ENCODE measurements around the gene PNRC1. TPM values are rescaled to one million over a fixed set of nuclear protein-coding genes. Genes with fewer than 3 reads are reported as not detected.
"Not testable (repeated sequence)": the region's sequence is repeated elsewhere in the genome, so short reads cannot be mapped to it uniquely, and the experiment has no call there.

Gene PNRC1
- total RNA-seq (100 to 1,000 TPM; 247 to 350 (median 316) TPM), polyA plus RNA-seq (10 to 100 TPM; 73.1 to 79.3 (median 79.1) TPM)
- long read RNA-seq, donor 1, transcript PNRC1-201 (2 exons, 2,065 nt): major isoform, 66 of 66 reads
- long read RNA-seq, donor 1, partial matches to known transcripts: 0 of 66 reads
- long read RNA-seq, donor 1, other reads (novel, unspliced or antisense): 0 of 66 reads
- long read RNA-seq, donor 2, transcript PNRC1-201 (2 exons, 2,065 nt): major isoform, 81 of 100 reads
- long read RNA-seq, donor 2, partial matches to known transcripts: 18 of 100 reads
- long read RNA-seq, donor 2, other reads (novel, unspliced or antisense): 0 of 100 reads

- intact Hi-C loops (cut with DNase I; ENCODE audit: low total_unique reads): loop anchor here (10.0 kb wide), 1 partner anchor 64 kb away; the partner anchor contains the start of gene PM20D2
Measured at GRCh38 chr6:89080281-89081128, at the start of gene PNRC1. TSS of gene PNRC1 (plus strand) at chr6:89080751. CDS start at chr6:89080895, 144 bp downstream.

GRCh38 chr6:89032599-89032998, 48.0 kb upstream of the PNRC1 start:
- TF ChIP-seq CTCF (IDR thresholded peaks at IDR 0.05 in 8 of 11, conservative IDR thresholded peaks at IDR 0.05 in 3 of 11) (peak in 4 of 11 experiments; percentile 15 to 32 (median 18)), POLR2AphosphoS5 (IDR thresholded peaks at IDR 0.05) (no peak)
- Histone ChIP-seq H3K4me1 (peaks cover 0 to 47% (median 22%) of the 10 kb centered on the region in 6 donors), H3K27me3 (replicated peaks in 1 of 7) (no peaks in the 10 kb centered on the region), H3K9me3 (peaks cover 0 to 12% (median 8%) of the 10 kb centered on the region in 8 donors), H3K4me3 (no peak overlapping the region), H3K36me3 (no peaks in the 10 kb centered on the region), H3K27ac (no peak overlapping the region)
- no peak for DNase-seq
- 55 to 63% (median 58%) methylated on average over 2 of the region's 2 CpGs for WGBS, 5 donors
- intact Hi-C loops (cut with DNase I; ENCODE audit: low total_unique reads): no loop called here

More at GRCh38 chr6:89080281-89081128, at the start of gene PNRC1:
- whole genome bisulfite sequencing, 5 donors: 0 to 1% (median 1%) methylated on average over 56 to 63 of the region's 63 CpGs
- Histone ChIP-seq H3K36me3 (peaks cover 0 to 30% (median 22%) of the 10 kb centered on the region in 6 donors), H3K4me3 (peak within 1 kb of the TSS; percentile 66 to 93 (median 82)), H3K4me1 (peaks cover 21 to 54% (median 40%) of the 10 kb centered on the region in 6 donors), H3K27ac (peak within 1 kb of the TSS; percentile 99 to 100 (median 100)), H3K27me3 (replicated peaks in 1 of 7) (no peaks in the 10 kb centered on the region), H3K9me3 (no peaks in the 10 kb centered on the region)
- DNase-seq: peak; percentile 100
- TF ChIP-seq POLR2AphosphoS5 (IDR thresholded peaks at IDR 0.05) (peak; percentile 100), POLR2A (IDR thresholded peaks at IDR 0.05) (peak; percentile 99 to 100 (median 99)), CTCF (IDR thresholded peaks at IDR 0.05 in 8 of 11, conservative IDR thresholded peaks at IDR 0.05 in 3 of 11) (peak in 3 of 11 experiments; percentile 9 to 34 (median 32))

- no peak overlapping the region for H3K4me3 ChIP-seq
- H3K9me3 ChIP-seq: peaks cover 0 to 21% (median 17%) of the 10 kb centered on the region in 8 donors
- H3K36me3 ChIP-seq: no peaks in the 10 kb centered on the region
- no peak for DNase-seq
- H3K27me3 ChIP-seq (replicated peaks in 1 of 7): no peaks in the 10 kb centered on the region
- intact Hi-C loops (cut with DNase I; ENCODE audit: low total_unique reads): no loop called here
- peaks cover 0 to 47% (median 22%) of the 10 kb centered on the region in 6 donors for H3K4me1 ChIP-seq
- WGBS, 5 donors: 47 to 78% (median 74%) methylated on average over 1 of the region's 1 CpG
- TF ChIP-seq POLR2A (IDR thresholded peaks at IDR 0.05) (no peak), POLR2AphosphoS5 (IDR thresholded peaks at IDR 0.05) (no peak), CTCF (IDR thresholded peaks at IDR 0.05 in 8 of 11, conservative IDR thresholded peaks at IDR 0.05 in 3 of 11) (no peak)
- H3K27ac ChIP-seq: peak overlapping the region in 3 of 8 donors; percentile 87 to 89 (median 88)
Measured at GRCh38 chr6:89033461-89033860, 47.1 kb upstream of the PNRC1 start.

- peak overlapping the region in 7 of 8 donors; percentile 69 to 89 (median 85) for H3K27ac ChIP-seq
- H3K4me3 ChIP-seq; H3K27me3 ChIP-seq (replicated peaks in 1 of 7); H3K36me3 ChIP-seq; intact Hi-C loops (cut with DNase I; ENCODE audit: low total_unique reads); DNase-seq: not testable (repeated sequence)
- H3K4me1 ChIP-seq: peaks cover 0 to 47% (median 22%) of the 10 kb centered on the region in 6 donors
- WGBS, 5 donors: 81 to 87% (median 82%) methylated on average over 4 of the region's 4 CpGs
- H3K9me3 ChIP-seq: peaks cover 0 to 24% (median 21%) of the 10 kb centered on the region in 8 donors
Measured at GRCh38 chr6:89034116-89034515, 46.4 kb upstream of the PNRC1 start.
